Ecto neural progenitor cell (in vitro differentiated cells): Measurements from ENCODE around the gene HNRNPUL1.

Experiments
- DNase-seq: peaks from one replicate; pipeline ENCODE4 v3.0.0-alpha.2; 2018; ENCODE audit warnings: low spot score

The HNRNPUL1 gene

DNA sequence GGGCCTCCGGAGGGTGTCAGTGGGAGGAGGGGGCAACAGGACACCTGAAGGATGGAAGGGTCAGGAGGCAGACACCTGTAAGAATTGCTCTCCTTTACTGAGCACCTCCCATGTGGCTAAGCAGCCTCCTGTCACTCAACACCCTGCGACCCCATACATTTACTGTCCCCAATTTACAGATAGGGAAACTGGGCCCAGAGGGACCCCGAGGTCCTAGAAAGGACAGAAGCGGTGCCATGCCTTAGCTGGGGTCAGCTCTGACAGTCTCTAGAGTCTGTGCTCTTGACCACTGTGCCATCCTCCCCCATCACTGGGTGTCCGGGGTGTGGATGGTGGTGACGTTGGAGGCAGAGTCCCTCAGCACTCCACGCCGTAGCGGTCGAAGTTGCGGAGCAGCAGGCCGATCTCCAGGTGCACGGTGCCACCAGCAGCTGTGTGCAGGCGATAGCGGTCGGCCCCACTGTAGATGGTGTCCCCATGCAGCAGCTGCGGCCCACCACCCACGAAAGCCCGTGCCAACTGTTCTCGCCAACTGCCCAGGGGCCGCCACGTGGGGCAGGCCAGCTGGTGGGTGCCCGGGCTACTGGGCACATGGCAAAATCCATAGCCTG lies 90.3 kb downstream of the HNRNPUL1 start:
- no peak for DNase-seq

- no peak for DNase-seq
These were observed 90.9 kb downstream of the HNRNPUL1 start for GRCh38 chr19:41355035-41355434.

- DNase-seq = no peak
These were observed 91.6 kb downstream of the HNRNPUL1 start for GRCh38 chr19:41355802-41356201.

- no peak for DNase-seq
These were observed 93.0 kb downstream of the HNRNPUL1 start for GRCh38 chr19:41356984-41357739.
